Gastroesophageal sphincter (tissue), 4 donors: ENCODE results near the gene MSRB1. TPM values are rescaled to one million over a fixed set of nuclear protein-coding genes. Genes with fewer than 3 reads are reported as not detected.
A peak's percentile ranks its signal among the peaks of the same experiment; 100 is the strongest.
"Not testable (repeated sequence)": the region's sequence is repeated elsewhere in the genome, so short reads cannot be mapped to it uniquely, and the experiment has no call there.

ENCODE experiments used
- ATAC-seq: fragments of 150-250 bp; one replicate; pipeline ENCODE4 v1.9.1; 2016; ENCODE audit warnings: mild to moderate bottlenecking, moderate library complexity
- H3K27ac ChIP-seq, 4 donors: fragments of 200-600 bp; sonication (generic) in 3 of 4; 1 replicate in 3 of 4; 2 replicates in 1 of 4; pipeline ENCODE4 v1.5.1; 2016 to 2019
- H3K27me3 ChIP-seq: fragments of 200-600 bp; sonication (generic); one replicate; pipeline ENCODE4 v1.5.1; 2019
- H3K36me3 ChIP-seq, 2 donors: fragments of 200-600 bp; sonication (generic); one replicate each; pipeline ENCODE4 v1.5.1; 2019; ENCODE audit warnings: control low read depth in 1 of 2
- H3K4me1 ChIP-seq, 3 donors: fragments of 200-600 bp; sonication (generic); 1 replicate in 2 of 3; 2 replicates in 1 of 3; pipeline ENCODE4 v1.5.1; 2016 to 2019; ENCODE audit warnings: control low read depth in 2 of 3
- H3K4me3 ChIP-seq, 2 donors: fragments of 200-600 bp; sonication (generic); one replicate each; pipeline ENCODE4 v1.5.1; 2019; ENCODE audit warnings: mild to moderate bottlenecking in 1 of 2, moderate library complexity in 1 of 2
- H3K9me3 ChIP-seq, 3 donors: fragments of 200-600 bp; sonication (generic); one replicate each; pipeline ENCODE4 v1.5.1; 2017 to 2019; ENCODE audit warnings: control low read depth in 2 of 3
- EP300 ChIP-seq: sonication (generic); formaldehyde crosslinking; IDR thresholded peaks from one replicate; pipeline ENCODE4 v1.6.1; 2017; ENCODE audit warnings: antibody characterized with exemption, mild to moderate bottlenecking
- POLR2A ChIP-seq, 2 donors: fragments of 450-650 bp; IDR thresholded peaks; one replicate each; pipeline ENCODE4 v1.6.1; 2017; ENCODE audit warnings: antibody characterized with exemption in 2 of 2, mild to moderate bottlenecking in 2 of 2, moderate library complexity in 1 of 2
- POLR2AphosphoS5 ChIP-seq: sonication (generic); formaldehyde crosslinking; IDR thresholded peaks from one replicate; pipeline ENCODE4 v1.6.1; 2017; ENCODE audit warnings: antibody characterized with exemption
- WGBS, 2 donors: methylation state at CpG; one replicate each; pipeline ENCODE4 v1.1.5; 2018; ENCODE audit warnings: low coverage in 1 of 2; 5-methylcytosine and 5-hydroxymethylcytosine counted together
- total RNA-seq, 4 donors: library from RNA; depleted of rRNA; stranded (reverse); fragments of >200 nt; gene quantifications; one replicate each; pipeline ENCODE4 v1.1.0, GENCODE V29; 2016
- TF ChIP-seq, protein P1 (sequence below), 4 experiments: fragments of 200-600 bp in 2 of 4; fragments of 450-650 bp in 2 of 4; sonication (generic) in 1 of 4; IDR thresholded peaks; one replicate each; pipeline ENCODE4 v1.5.1; 2017 to 2019; ENCODE audit warnings: antibody characterized with exemption in 4 of 4, mild to moderate bottlenecking in 2 of 4, moderate library complexity in 2 of 4

MSRB1 gene
- total RNA-seq, 4 donors from 2014 or later: 23.8 to 53.7 (median 44.8) TPM

DNA sequence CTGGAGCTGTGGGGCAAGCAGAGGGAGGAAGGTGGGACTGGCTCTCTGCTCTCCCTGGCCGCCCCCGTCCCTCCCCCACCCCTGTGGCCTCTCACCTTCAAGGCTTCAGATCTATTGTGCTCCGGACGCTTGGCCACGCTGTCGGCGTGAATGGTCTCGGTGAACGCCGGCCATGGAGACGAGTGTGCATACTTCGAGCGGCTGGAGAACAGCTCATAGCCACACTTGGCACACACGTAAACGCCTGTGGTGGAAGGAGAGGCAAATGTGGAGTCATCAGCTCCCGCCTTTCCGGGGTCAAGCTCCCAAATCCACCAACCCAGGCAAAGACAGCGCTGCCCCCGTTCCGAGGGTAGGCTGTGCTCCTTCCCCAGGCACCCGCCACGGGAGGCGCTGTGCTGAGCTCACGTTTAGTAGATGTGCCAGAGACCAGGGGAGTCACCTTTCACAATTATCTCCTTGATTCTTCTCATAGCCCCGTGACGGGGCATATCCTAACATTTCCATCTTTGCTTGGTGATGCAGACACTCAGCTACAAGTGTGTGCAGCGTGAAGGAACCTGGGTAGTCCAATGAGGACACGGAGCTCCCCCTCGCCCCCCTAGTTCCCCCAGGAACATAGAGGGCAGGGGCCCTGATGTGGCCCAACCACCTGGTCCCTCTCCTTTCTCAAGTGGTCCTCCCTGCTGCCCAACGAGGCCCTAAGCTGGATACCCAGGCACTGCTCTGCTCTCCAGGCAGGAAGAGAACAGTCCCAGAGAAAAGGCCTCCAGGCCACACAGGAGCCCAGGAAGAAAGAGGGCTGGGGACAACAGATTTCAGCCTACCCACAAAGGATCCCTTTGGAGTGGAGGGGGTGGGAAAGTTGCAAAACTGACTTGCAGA lies 1.6 kb downstream of the MSRB1 start:
- Histone ChIP-seq H3K4me3 (peak overlapping the region; percentile 87 to 92), H3K9me3 (no peaks in the 10 kb centered on the region), H3K4me1 (peaks cover 2 to 34% (median 11%) of the 10 kb centered on the region in 3 donors), H3K27me3 (no peaks in the 10 kb centered on the region), H3K36me3 (peaks cover 0 to 49% of the 10 kb centered on the region in 2 donors), H3K27ac (peak overlapping the region; percentile 92 to 96 (median 96))
- no peak for ATAC-seq
- 71 to 72% methylated on average over 6 to 12 of the region's 30 CpGs for WGBS, 2 donors
- TF ChIP-seq, protein P1, sequence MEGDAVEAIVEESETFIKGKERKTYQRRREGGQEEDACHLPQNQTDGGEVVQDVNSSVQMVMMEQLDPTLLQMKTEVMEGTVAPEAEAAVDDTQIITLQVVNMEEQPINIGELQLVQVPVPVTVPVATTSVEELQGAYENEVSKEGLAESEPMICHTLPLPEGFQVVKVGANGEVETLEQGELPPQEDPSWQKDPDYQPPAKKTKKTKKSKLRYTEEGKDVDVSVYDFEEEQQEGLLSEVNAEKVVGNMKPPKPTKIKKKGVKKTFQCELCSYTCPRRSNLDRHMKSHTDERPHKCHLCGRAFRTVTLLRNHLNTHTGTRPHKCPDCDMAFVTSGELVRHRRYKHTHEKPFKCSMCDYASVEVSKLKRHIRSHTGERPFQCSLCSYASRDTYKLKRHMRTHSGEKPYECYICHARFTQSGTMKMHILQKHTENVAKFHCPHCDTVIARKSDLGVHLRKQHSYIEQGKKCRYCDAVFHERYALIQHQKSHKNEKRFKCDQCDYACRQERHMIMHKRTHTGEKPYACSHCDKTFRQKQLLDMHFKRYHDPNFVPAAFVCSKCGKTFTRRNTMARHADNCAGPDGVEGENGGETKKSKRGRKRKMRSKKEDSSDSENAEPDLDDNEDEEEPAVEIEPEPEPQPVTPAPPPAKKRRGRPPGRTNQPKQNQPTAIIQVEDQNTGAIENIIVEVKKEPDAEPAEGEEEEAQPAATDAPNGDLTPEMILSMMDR (IDR thresholded peaks at IDR 0.05): no peak

DNA sequence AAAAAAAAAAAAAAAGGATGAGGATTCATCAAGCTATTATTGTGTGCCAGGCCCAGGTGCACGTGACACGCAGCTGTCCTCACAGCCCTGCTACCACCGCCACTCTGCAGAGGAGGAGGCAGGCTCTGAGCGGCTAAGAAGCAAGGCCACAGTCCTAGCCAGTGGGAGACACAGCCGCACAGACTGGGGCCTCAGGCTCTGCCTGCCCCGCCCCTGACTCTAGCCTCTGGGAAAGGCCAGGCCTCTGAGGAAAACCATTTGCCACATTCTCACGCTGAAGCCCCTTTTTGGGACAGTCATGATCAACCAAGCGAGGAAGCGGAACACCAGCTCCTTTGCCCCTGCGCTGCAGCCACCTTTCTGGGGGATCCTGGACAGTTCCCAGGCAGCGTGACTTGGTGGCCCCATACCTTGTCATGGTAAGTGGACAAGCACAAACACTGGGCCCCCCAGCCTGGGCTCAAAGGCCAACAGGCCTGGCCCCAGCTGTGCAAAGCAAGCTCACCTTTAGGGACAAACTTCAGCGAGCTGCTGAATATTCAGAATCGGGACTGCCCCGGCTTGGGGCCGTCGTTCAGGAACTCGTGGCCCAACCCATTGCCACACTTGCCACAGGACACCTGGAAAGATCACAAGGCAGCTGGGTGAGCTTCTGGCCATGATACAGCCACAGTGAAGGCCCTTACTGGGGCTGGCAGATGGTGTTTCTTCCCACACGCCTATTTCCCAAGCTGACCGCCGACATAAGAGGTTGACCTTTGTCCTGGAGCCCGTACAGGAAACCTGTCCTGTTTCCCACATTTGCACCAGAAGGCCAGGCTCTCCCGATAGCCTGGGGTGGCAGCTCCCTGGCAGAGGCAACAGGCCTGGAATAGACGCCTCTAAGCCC lies 2.5 kb downstream of the MSRB1 start:
- Histone ChIP-seq H3K4me1 (peaks cover 2 to 34% (median 11%) of the 10 kb centered on the region in 3 donors), H3K9me3 (no peaks in the 10 kb centered on the region), H3K36me3 (peaks cover 0 to 49% of the 10 kb centered on the region in 2 donors), H3K27ac (peak overlapping the region in 2 of 4 donors; percentile 95 to 96), H3K27me3 (no peaks in the 10 kb centered on the region), H3K4me3 (no peak overlapping the region)
- 93 to 95% methylated on average over 3 to 6 of the region's 23 CpGs for WGBS, 2 donors
- ATAC-seq: no peak
- TF ChIP-seq POLR2AphosphoS5: no peak
- no peak for TF ChIP-seq EP300
- TF ChIP-seq, protein P1 (IDR thresholded peaks at IDR 0.05): no peak
- no peak for TF ChIP-seq POLR2A (IDR thresholded peaks at IDR 0.05)

GRCh38 chr16:1939833-1940232 lies 3.2 kb downstream of the MSRB1 start:
- not testable (repeated sequence) for ATAC-seq, H3K4me3 ChIP-seq
- WGBS, 2 donors: 83 to 93% methylated on average over 3 to 7 of the region's 8 CpGs

GRCh38 chr16:1938910-1939309 lies 4.1 kb downstream of the MSRB1 start:
- no peak for TF ChIP-seq POLR2AphosphoS5
- no peak for TF ChIP-seq POLR2A (IDR thresholded peaks at IDR 0.05)
- no peak for TF ChIP-seq EP300
- TF ChIP-seq, protein P1 (IDR thresholded peaks at IDR 0.05): no peak
- Histone ChIP-seq H3K4me3 (no peak overlapping the region), H3K36me3 (peaks cover 0 to 49% of the 10 kb centered on the region in 2 donors), H3K27me3 (no peaks in the 10 kb centered on the region), H3K4me1 (peaks cover 2 to 31% (median 11%) of the 10 kb centered on the region in 3 donors), H3K9me3 (no peaks in the 10 kb centered on the region), H3K27ac (no peak overlapping the region)
- 74 to 96% methylated on average over 3 to 4 of the region's 17 CpGs for WGBS, 2 donors
- no peak for ATAC-seq

More at GRCh38 chr16:1939833-1940232, 3.2 kb downstream of the MSRB1 start:
- not testable (repeated sequence) for H3K9me3 ChIP-seq, H3K27ac ChIP-seq, H3K27me3 ChIP-seq
- peaks cover 0 to 49% of the 10 kb centered on the region in 2 donors for H3K36me3 ChIP-seq
- peaks cover 2 to 34% (median 11%) of the 10 kb centered on the region in 3 donors for H3K4me1 ChIP-seq

DNA sequence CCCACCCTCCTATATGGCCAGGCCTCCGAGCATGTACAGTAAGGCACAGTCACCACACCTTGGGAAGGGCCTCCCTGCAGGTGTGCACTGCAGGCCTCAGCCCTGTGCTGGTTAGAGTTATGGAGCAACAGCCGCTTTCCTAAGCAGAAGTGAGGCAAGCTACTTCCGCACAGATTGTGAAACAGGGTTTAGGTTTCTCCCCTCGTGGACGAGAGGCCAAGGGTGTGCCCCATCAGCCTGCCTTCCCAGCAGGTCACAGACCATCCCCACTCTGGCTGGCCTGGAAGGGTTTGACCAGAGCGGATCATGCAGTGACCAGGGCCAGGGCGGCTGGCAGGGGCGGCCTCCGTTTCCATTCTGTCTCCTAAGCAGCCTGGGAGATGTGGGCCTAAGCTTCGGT lies 4.7 kb downstream of the MSRB1 start:
- Histone ChIP-seq H3K4me3 (no peak overlapping the region), H3K9me3 (no peaks in the 10 kb centered on the region), H3K4me1 (peaks cover 2 to 25% (median 11%) of the 10 kb centered on the region in 3 donors), H3K27me3 (peaks cover 2% of the 10 kb centered on the region), H3K36me3 (peaks cover 0 to 49% of the 10 kb centered on the region in 2 donors), H3K27ac (no peak overlapping the region)
- no peak for TF ChIP-seq POLR2AphosphoS5
- TF ChIP-seq POLR2A (IDR thresholded peaks at IDR 0.05): no peak
- no peak for TF ChIP-seq EP300
- TF ChIP-seq, protein P1 (IDR thresholded peaks at IDR 0.05): no peak
- WGBS, 2 donors: 90 to 100% methylated on average over 1 to 4 of the region's 10 CpGs
- ATAC-seq: no peak
